ENCODE data around the gene HOXA4.

Gene HOXA4

DNA sequence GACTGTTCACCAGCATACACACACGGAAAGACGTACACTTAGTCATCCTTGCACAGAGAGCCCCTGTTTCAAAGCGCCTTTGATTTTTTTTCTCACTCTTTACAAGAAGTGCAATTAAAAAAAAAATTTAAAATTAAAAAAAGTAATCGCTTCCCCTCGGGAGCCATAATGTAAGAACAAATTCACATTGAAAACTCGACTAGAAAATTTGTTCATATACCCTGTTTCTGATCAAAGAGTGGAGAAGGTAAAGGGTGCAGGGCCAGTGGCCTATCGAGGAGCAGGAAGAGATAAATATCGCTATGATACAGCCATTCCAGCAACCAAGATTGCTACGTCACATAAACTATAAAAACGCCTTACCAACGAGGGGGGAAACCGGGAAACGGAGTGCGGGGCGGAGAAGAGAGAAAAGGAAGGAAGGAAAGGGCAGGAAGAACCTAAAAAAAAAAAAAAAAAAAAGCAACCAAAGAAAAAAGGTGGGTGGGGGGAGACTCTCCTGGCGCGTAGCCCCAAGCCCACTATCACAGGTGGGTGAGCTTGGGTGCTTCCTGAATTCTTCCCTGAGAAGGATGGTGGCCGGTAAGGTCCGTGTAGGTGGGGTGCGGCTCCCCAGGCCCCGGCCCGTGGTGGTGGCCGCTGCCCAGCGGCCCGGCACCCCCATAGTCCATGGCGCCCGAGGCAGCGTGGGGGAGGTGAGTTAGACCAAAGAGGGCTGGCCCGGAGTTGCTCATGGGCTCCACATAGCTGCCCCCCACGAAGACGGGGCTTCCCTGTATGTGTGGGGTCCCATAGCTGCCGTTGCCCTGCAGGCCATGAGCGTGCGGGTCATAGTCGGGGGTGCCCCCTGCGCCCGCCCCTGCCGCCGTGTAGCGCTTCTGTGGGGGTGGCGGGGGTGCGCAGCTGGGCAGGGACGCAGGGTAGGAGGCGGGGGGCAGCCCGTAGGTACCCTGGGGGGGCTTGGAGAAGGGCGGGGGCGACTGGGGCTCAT lies 22.9 kb downstream of the HOXA4 start:
- Mint-ChIP-seq H3K36me3 (ENCODE audit: insufficient read depth) (no peaks in the 10 kb centered on the region), H3K27me3 (peaks cover 21% of the 10 kb centered on the region), H3K27ac (ENCODE audit: low read depth) (no peak overlapping the region), H3K4me3 (no peak overlapping the region), H3K4me1 (peaks cover 11% of the 10 kb centered on the region), H3K9me3 (no peaks in the 10 kb centered on the region)
- DNase-seq (ENCODE audit: low spot score in 2 of 2), result no peak
- no peak for ATAC-seq (replicated peaks; ENCODE audit: extremely low read depth, poor library complexity, severe bottlenecking)

DNA sequence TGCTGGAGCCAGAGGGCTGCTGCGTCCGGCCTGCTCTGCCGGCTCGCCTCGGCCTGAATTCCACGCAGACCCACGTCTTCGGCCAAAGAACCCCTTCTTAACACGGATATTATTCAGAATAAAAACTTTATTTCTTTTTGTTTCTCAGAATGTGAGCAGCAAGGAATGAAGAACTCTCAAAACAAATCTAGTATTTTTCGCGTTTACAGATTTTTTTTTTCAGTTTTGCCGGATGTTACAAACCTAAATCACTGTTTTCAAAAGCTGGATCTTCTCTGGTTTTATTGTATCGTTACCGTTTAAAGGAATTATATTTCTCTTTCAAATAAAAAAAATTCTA lies 23.7 kb downstream of the HOXA4 start:
- no peak overlapping the region for H3K27ac Mint-ChIP-seq (ENCODE audit: low read depth)
- no peak overlapping the region for H3K4me3 Mint-ChIP-seq
- DNase-seq (ENCODE audit: low spot score in 2 of 2) (no peak), ATAC-seq (replicated peaks; ENCODE audit: extremely low read depth, poor library complexity, severe bottlenecking) (no peak)
- H3K4me1 Mint-ChIP-seq, result peaks cover 17% of the 10 kb centered on the region
- H3K27me3 Mint-ChIP-seq, result peaks cover 29% of the 10 kb centered on the region
- H3K36me3 Mint-ChIP-seq (ENCODE audit: insufficient read depth), result peaks cover 2% of the 10 kb centered on the region
- H3K9me3 Mint-ChIP-seq, result no peaks in the 10 kb centered on the region

GRCh38 chr7:27106181-27106900 lies 24.2 kb downstream of the HOXA4 start:
- H3K4me1 Mint-ChIP-seq, result peaks cover 23% of the 10 kb centered on the region
- no peak overlapping the region for H3K27ac Mint-ChIP-seq (ENCODE audit: low read depth)
- no peaks in the 10 kb centered on the region for H3K9me3 Mint-ChIP-seq
- H3K27me3 Mint-ChIP-seq, result peaks cover 35% of the 10 kb centered on the region
- no peak for ATAC-seq (replicated peaks; ENCODE audit: extremely low read depth, poor library complexity, severe bottlenecking)
- H3K4me3 Mint-ChIP-seq, result no peak overlapping the region
- DNase-seq (ENCODE audit: low spot score in 2 of 2), result no peak
- peaks cover 2% of the 10 kb centered on the region for H3K36me3 Mint-ChIP-seq (ENCODE audit: insufficient read depth)

DNA sequence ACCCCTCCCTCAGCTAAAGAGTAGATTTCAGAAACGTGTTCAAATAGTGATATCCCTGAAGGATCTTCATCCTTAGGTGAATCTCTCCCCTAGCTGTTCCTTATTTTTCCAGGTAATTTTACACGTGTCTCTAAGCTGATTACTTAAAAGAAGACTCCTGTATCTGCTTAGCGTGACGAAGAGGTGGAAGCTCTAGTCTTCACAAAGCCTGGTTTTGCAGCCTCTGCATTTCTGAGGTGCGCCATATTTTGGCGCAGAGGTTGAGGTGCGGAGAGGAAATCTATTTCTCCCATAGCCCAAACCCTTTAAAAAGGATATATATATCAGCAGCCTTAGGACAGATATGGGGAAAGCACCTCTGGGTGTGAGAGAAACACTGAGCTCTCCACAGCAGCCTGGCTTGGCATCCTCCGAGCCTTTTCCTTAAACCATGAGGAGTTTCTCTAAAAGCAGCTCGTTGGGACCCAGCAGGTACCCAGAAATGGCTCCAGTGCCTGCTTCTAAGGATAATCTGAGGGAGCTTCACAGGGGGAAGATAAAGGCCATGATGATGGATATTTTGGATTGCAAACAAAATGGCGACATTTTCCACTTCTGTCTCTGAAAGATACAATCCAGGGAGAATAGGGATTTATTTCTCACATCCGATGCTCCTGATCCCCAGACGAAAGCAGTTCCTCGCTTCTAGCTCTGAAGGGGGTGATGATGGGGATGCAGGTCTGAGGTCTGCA lies 25.1 kb downstream of the HOXA4 start:
- H3K4me1 Mint-ChIP-seq, result peaks cover 23% of the 10 kb centered on the region
- H3K9me3 Mint-ChIP-seq, result no peaks in the 10 kb centered on the region
- DNase-seq (ENCODE audit: low spot score in 2 of 2) (no peak), ATAC-seq (replicated peaks; ENCODE audit: extremely low read depth, poor library complexity, severe bottlenecking) (no peak)
- H3K27ac Mint-ChIP-seq (ENCODE audit: low read depth), result no peak overlapping the region
- no peak overlapping the region for H3K4me3 Mint-ChIP-seq
- peaks cover 43% of the 10 kb centered on the region for H3K27me3 Mint-ChIP-seq
- H3K36me3 Mint-ChIP-seq (ENCODE audit: insufficient read depth), result peaks cover 4% of the 10 kb centered on the region

DNA sequence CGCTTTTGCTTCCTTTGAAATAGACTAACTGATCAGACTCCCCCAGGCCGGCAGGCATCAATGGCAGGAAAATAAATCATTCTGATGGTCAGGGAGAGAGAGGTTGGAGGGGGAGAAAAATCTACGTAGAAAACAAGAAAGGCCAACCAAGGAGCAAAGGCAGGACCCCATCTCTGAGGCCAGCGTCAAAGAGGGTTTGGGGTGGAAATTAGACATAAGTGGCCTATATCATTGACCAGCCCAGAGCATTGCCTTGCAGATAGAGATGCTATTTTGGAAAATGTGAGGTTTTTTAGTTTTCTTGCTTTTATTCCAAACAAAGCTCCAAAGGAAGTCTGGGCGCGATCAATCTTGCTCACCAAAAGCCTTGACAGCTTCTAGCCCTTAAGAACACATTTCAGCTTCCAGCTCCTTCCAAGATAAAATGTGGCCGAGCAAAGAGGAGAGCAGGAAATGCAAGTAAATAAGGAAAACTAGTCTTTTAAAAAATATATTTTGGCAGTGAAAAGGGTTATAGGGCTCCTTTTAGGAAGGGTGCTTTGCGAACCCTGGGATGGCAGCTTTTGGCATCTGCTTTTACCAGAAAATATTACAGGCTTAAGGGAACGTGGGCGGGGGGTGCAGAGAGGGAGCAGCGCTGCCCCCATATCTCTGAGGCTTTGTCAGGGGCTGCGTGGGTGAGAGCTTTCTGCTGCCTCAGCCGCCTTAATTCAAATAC lies 26.1 kb downstream of the HOXA4 start:
- Mint-ChIP-seq H3K27ac (ENCODE audit: low read depth) (no peak overlapping the region), H3K4me3 (no peak overlapping the region), H3K36me3 (ENCODE audit: insufficient read depth) (peaks cover 7% of the 10 kb centered on the region), H3K4me1 (peaks cover 23% of the 10 kb centered on the region), H3K27me3 (peaks cover 53% of the 10 kb centered on the region), H3K9me3 (no peaks in the 10 kb centered on the region)
- ATAC-seq (replicated peaks; ENCODE audit: extremely low read depth, poor library complexity, severe bottlenecking) (no peak), DNase-seq (ENCODE audit: low spot score in 2 of 2) (no peak)

GRCh38 chr7:27103489-27104226 lies 26.9 kb downstream of the HOXA4 start:
- Mint-ChIP-seq H3K27me3 (peaks cover 61% of the 10 kb centered on the region), H3K9me3 (no peaks in the 10 kb centered on the region), H3K27ac (ENCODE audit: low read depth) (no peak overlapping the region)

DNA sequence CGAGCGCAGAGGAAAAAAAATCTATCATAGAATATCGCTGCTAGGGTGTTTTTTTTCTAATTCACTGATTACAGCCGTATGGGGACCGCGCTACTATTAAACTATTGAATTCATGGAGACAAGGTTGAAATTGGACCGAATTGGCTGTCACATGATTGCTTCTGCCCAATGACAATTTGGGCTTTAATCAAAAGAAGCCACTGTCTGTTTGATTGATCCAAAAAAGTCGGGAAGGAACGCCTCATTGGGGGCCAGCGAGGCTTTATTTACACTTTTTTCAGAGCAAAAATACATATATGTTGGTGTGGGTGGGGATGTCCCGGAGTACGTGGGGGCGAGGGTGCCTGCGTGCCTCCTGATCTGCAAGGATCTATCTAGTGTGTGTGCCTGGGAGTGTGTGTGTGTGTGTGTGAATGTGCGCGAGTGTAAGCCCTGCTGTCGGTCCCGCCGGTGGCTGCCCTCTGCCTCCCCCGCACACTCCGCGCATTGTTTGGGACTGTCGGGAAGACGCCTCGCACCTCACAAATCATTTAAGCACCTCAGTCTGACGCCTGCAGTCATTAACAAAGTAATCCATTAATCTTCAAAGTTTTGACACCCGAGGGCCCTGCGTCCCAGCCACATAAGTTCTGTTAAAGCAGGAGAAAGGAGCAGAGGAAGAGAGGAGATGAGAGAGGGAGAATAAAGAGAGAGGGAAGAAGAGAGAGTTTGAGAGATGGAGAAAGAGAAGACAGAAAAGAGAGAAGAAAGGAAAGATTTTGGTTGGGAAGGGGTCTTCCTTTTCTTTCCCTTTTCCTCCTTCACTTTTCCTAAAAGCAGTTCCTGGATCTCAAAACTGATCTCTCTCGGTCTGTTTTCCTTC lies 27.7 kb downstream of the HOXA4 start, which contains the start of gene HOXA2:
TSS of gene HOXA2 (minus strand) at position 103 of the 862 bp plus-strand sequence. CDS start 183 bp downstream, outside the sequence.
- peak within 1 kb of the TSS; percentile 9 for H3K4me3 Mint-ChIP-seq
- H3K27me3 Mint-ChIP-seq, result peaks cover 63% of the 10 kb centered on the region
- no peak for ATAC-seq (replicated peaks; ENCODE audit: extremely low read depth, poor library complexity, severe bottlenecking)
- no peak within 1 kb of the TSS for H3K27ac Mint-ChIP-seq (ENCODE audit: low read depth)
- H3K36me3 Mint-ChIP-seq (ENCODE audit: insufficient read depth), result peaks cover 9% of the 10 kb centered on the region
- H3K4me1 Mint-ChIP-seq, result peaks cover 25% of the 10 kb centered on the region
- no peaks in the 10 kb centered on the region for H3K9me3 Mint-ChIP-seq
- no peak for DNase-seq (ENCODE audit: low spot score in 2 of 2)

More at GRCh38 chr7:27103489-27104226, 26.9 kb downstream of the HOXA4 start:
- Mint-ChIP-seq H3K36me3 (ENCODE audit: insufficient read depth) (peaks cover 7% of the 10 kb centered on the region), H3K4me1 (peaks cover 23% of the 10 kb centered on the region), H3K4me3 (peak overlapping the region; percentile 9)
- DNase-seq (ENCODE audit: low spot score in 2 of 2), result no peak
- ATAC-seq (replicated peaks; ENCODE audit: extremely low read depth, poor library complexity, severe bottlenecking), result no peak

DNA sequence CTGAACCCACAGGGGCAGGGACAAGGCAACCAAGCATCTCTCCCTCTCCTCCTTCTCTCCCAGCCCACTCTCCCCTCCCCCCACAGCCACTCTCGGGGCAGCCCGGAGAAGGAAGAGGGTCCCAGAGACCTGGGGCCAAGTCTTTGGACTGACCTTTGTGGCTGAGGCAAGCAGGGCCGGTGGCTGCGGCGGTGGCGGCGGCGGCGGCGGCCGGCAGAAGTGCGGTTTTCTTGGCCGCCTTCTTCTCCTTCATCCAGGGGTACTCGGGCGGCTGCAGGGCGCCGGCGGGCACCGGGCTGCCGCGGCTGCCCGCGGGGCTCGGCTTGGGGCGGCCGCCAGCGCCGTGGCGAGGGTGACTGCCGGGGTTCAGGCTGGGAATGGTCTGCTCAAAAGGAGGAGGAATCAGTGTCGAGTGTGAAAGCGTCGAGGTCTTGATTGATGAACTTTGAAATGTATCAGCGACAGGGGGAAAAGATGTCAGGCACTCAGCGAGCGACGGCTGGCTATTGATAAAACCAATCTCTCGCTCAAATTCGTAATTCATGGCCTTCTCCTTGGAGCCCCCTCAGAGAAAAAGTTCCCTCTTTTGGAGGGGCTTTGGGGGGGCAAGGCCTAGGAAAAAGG lies 28.5 kb downstream of the HOXA4 start:
- Mint-ChIP-seq H3K27me3 (peaks cover 63% of the 10 kb centered on the region), H3K4me3 (no peak overlapping the region), H3K27ac (ENCODE audit: low read depth) (no peak overlapping the region), H3K36me3 (ENCODE audit: insufficient read depth) (peaks cover 9% of the 10 kb centered on the region), H3K4me1 (peaks cover 33% of the 10 kb centered on the region), H3K9me3 (no peaks in the 10 kb centered on the region)
- DNase-seq (ENCODE audit: low spot score in 2 of 2), result no peak
- ATAC-seq (replicated peaks; ENCODE audit: extremely low read depth, poor library complexity, severe bottlenecking), result no peak

GRCh38 chr7:27101171-27101956 lies 29.2 kb downstream of the HOXA4 start:
- H3K9me3 Mint-ChIP-seq, result no peaks in the 10 kb centered on the region
- no peak for DNase-seq (ENCODE audit: low spot score in 2 of 2)
- H3K27ac Mint-ChIP-seq (ENCODE audit: low read depth), result no peak overlapping the region
- no peak for ATAC-seq (replicated peaks; ENCODE audit: extremely low read depth, poor library complexity, severe bottlenecking)
- H3K27me3 Mint-ChIP-seq, result peaks cover 63% of the 10 kb centered on the region
- H3K36me3 Mint-ChIP-seq (ENCODE audit: insufficient read depth), result peaks cover 9% of the 10 kb centered on the region
- H3K4me3 Mint-ChIP-seq, result no peak overlapping the region
- peaks cover 36% of the 10 kb centered on the region for H3K4me1 Mint-ChIP-seq

GRCh38 chr7:27100694-27101170 lies 29.8 kb downstream of the HOXA4 start:
- DNase-seq (ENCODE audit: low spot score in 2 of 2), result no peak
- peaks cover 11% of the 10 kb centered on the region for H3K36me3 Mint-ChIP-seq (ENCODE audit: insufficient read depth)
- H3K4me1 Mint-ChIP-seq, result peaks cover 36% of the 10 kb centered on the region
- H3K4me3 Mint-ChIP-seq, result no peak overlapping the region
- no peaks in the 10 kb centered on the region for H3K9me3 Mint-ChIP-seq
- no peak overlapping the region for H3K27ac Mint-ChIP-seq (ENCODE audit: low read depth)
- peaks cover 63% of the 10 kb centered on the region for H3K27me3 Mint-ChIP-seq
- no peak for ATAC-seq (replicated peaks; ENCODE audit: extremely low read depth, poor library complexity, severe bottlenecking)

Data from central memory CD8-positive, alpha-beta T cell (primary cell).